Endodermal cell (in vitro differentiated cells): ENCODE data around the gene LYRM4. TPM values are rescaled to one million over a fixed set of nuclear protein-coding genes. Genes with fewer than 3 reads are reported as not detected.

Experiments used
- DNase-seq: peaks from one replicate; pipeline ENCODE4 v3.0.0-alpha.2; 2017
- H3K27ac ChIP-seq: 2 replicates; pipeline ENCODE4 v1.5.1; 2013; ENCODE audit warnings: mild to moderate bottlenecking, low read depth, low read length, moderate library complexity
- H3K27me3 ChIP-seq: 2 replicates; pipeline ENCODE4 v1.6.1; 2013; ENCODE audit warnings: mild to moderate bottlenecking, low read length, moderate library complexity; ENCODE audit not compliant: insufficient read depth, control insufficient read depth, poor library complexity, severe bottlenecking
- H3K36me3 ChIP-seq: 2 replicates; pipeline ENCODE4 v1.7.0; 2013; ENCODE audit warnings: mild to moderate bottlenecking, low read length, moderate library complexity; ENCODE audit not compliant: control insufficient read depth, insufficient read depth
- H3K4me1 ChIP-seq: one replicate; pipeline ENCODE4 v1.7.0; 2013; ENCODE audit warnings: low read length; ENCODE audit not compliant: control insufficient read depth, insufficient read depth
- H3K4me3 ChIP-seq: 2 replicates; pipeline ENCODE4 v1.5.1; 2013; ENCODE audit warnings: mild to moderate bottlenecking, low read length, moderate library complexity
- H3K9ac ChIP-seq: 2 replicates; pipeline ENCODE4 v1.6.1; 2013; ENCODE audit warnings: mild to moderate bottlenecking, low read length, moderate library complexity; ENCODE audit not compliant: poor library complexity, severe bottlenecking; ENCODE audit errors: extremely low read depth
- H3K9me3 ChIP-seq: 2 replicates; pipeline ENCODE4 v1.6.1; 2013; ENCODE audit warnings: mild to moderate bottlenecking, low read length, moderate library complexity; ENCODE audit not compliant: control insufficient read depth
- H3K27ac Mint-ChIP-seq: 2 replicates; pipeline ENCODE4 v1.8.0; 2020; ENCODE audit warnings: mixed read lengths
- H3K27me3 Mint-ChIP-seq: 2 replicates; pipeline ENCODE4 v1.8.0; 2021; ENCODE audit warnings: mild to moderate bottlenecking, mixed read lengths; ENCODE audit not compliant: insufficient read depth
- H3K36me3 Mint-ChIP-seq: 2 replicates; pipeline ENCODE4 v1.8.0; 2020; ENCODE audit warnings: low read depth, mixed read lengths
- H3K4me1 Mint-ChIP-seq: 2 replicates; pipeline ENCODE4 v1.8.0; 2020; ENCODE audit warnings: mixed read lengths
- H3K4me3 Mint-ChIP-seq: 2 replicates; pipeline ENCODE4 v1.8.0; 2020; ENCODE audit warnings: mild to moderate bottlenecking, moderate library complexity, mixed read lengths
- H3K9me3 Mint-ChIP-seq: 2 replicates; pipeline ENCODE4 v1.8.0; 2020; ENCODE audit warnings: mild to moderate bottlenecking, mixed read lengths
- CTCF ChIP-seq: fragments of 200-600 bp; sonication (generic); conservative IDR thresholded peaks from 2 replicates; pipeline ENCODE4 v1.5.0; 2021; ENCODE audit warnings: antibody characterized with exemption, mild to moderate bottlenecking
- WGBS, 2 experiments: methylation state at CpG; one replicate each; pipeline versions ENCODE4 v1.1.5 to v1.1.7; 2013; ENCODE audit warnings: missing lambda C conversion rate in 2 of 2, mixed read lengths in 1 of 2; ENCODE audit not compliant: insufficient coverage in 1 of 2, insufficient read length in 1 of 2; 5-methylcytosine and 5-hydroxymethylcytosine counted together
- total RNA-seq, 2 donors: library from RNA; stranded (reverse); fragmentation: NEBNext Ultra II Directional in 1 of 2; extraction: Animal tissue kit (Norgen Biotek cat#: 25700) in 1 of 2; gene quantifications; 2 replicates in 1 of 2; 3 replicates in 1 of 2; pipeline ENCODE4 v1.2.1, GENCODE V29; 2021

The LYRM4 gene
- total RNA-seq, 2 donors from 2014 or later, result 32.1 to 44.3 TPM

- H3K4me3 ChIP-seq, result no peak overlapping the region
- H3K9me3 ChIP-seq, result no peaks in the 10 kb centered on the region
- DNase-seq, result no peak
- Mint-ChIP-seq H3K4me3 (no peak overlapping the region), H3K27me3 (no peaks in the 10 kb centered on the region), H3K9me3 (no peaks in the 10 kb centered on the region), H3K36me3 (no peaks in the 10 kb centered on the region), H3K4me1 (peaks cover 18% of the 10 kb centered on the region), H3K27ac (no peak overlapping the region)
- H3K27me3 ChIP-seq, result no peaks in the 10 kb centered on the region
- no peak overlapping the region for H3K9ac ChIP-seq
- H3K4me1 ChIP-seq, result peaks cover 8% of the 10 kb centered on the region
- no peaks in the 10 kb centered on the region for H3K36me3 ChIP-seq
- TF ChIP-seq CTCF, result no peak
- H3K27ac ChIP-seq, result no peak overlapping the region
- 86 to 91% methylated on average over 8 of the region's 8 CpGs for WGBS, 2 experiments
Measured at GRCh38 chr6:5127106-5127687, 133.6 kb downstream of the LYRM4 start.

GRCh38 chr6:5126214-5126613 lies 134.5 kb downstream of the LYRM4 start:
- Mint-ChIP-seq H3K27me3 (no peaks in the 10 kb centered on the region), H3K27ac (no peak overlapping the region), H3K36me3 (no peaks in the 10 kb centered on the region), H3K4me3 (no peak overlapping the region), H3K9me3 (no peaks in the 10 kb centered on the region), H3K4me1 (peaks cover 18% of the 10 kb centered on the region)
- Histone ChIP-seq H3K27me3 (no peaks in the 10 kb centered on the region), H3K9me3 (no peaks in the 10 kb centered on the region), H3K4me1 (peaks cover 8% of the 10 kb centered on the region), H3K36me3 (no peaks in the 10 kb centered on the region), H3K9ac (no peak overlapping the region), H3K4me3 (peak overlapping the region; percentile 11), H3K27ac (no peak overlapping the region)
- WGBS, 2 experiments, result 33 to 72% methylated on average over 1 to 3 of the region's 4 CpGs
- TF ChIP-seq CTCF, result no peak
- DNase-seq, result peak; percentile 59

- peaks cover 8% of the 10 kb centered on the region for H3K4me1 ChIP-seq
- H3K27ac ChIP-seq, result no peak overlapping the region
- no peaks in the 10 kb centered on the region for H3K9me3 ChIP-seq
- H3K9me3 Mint-ChIP-seq, result peaks cover 4% of the 10 kb centered on the region
- peak; percentile 44 for DNase-seq
- H3K36me3 Mint-ChIP-seq, result peaks cover 1% of the 10 kb centered on the region
- no peak overlapping the region for H3K4me3 ChIP-seq
- no peak for TF ChIP-seq CTCF
- no peaks in the 10 kb centered on the region for H3K36me3 ChIP-seq
- WGBS, 2 experiments, result 88 to 90% methylated on average over 9 to 11 of the region's 11 CpGs
- H3K4me3 Mint-ChIP-seq, result no peak overlapping the region
- H3K27me3 Mint-ChIP-seq, result no peaks in the 10 kb centered on the region
- no peak overlapping the region for H3K27ac Mint-ChIP-seq
- no peak overlapping the region for H3K9ac ChIP-seq
- no peaks in the 10 kb centered on the region for H3K27me3 ChIP-seq
- H3K4me1 Mint-ChIP-seq, result peaks cover 18% of the 10 kb centered on the region
Measured at GRCh38 chr6:5125152-5126006, 135.4 kb downstream of the LYRM4 start.
